GM19023 (cell line): ENCODE data around the gene SLC46A1.
A peak's percentile ranks its signal among the peaks of the same experiment; 100 is the strongest.
"Not testable (repeated sequence)": the region's sequence is repeated elsewhere in the genome, so short reads cannot be mapped to it uniquely, and the experiment has no call there.

ENCODE experiments used
- ATAC-seq: cut with Tn5 transposase; IDR thresholded peaks from one replicate; pipeline ENCODE4 v1.9.1; 2021; ENCODE audit warnings: mild to moderate bottlenecking, moderate library complexity; ENCODE audit not compliant: unreplicated experiment

SLC46A1 gene

DNA sequence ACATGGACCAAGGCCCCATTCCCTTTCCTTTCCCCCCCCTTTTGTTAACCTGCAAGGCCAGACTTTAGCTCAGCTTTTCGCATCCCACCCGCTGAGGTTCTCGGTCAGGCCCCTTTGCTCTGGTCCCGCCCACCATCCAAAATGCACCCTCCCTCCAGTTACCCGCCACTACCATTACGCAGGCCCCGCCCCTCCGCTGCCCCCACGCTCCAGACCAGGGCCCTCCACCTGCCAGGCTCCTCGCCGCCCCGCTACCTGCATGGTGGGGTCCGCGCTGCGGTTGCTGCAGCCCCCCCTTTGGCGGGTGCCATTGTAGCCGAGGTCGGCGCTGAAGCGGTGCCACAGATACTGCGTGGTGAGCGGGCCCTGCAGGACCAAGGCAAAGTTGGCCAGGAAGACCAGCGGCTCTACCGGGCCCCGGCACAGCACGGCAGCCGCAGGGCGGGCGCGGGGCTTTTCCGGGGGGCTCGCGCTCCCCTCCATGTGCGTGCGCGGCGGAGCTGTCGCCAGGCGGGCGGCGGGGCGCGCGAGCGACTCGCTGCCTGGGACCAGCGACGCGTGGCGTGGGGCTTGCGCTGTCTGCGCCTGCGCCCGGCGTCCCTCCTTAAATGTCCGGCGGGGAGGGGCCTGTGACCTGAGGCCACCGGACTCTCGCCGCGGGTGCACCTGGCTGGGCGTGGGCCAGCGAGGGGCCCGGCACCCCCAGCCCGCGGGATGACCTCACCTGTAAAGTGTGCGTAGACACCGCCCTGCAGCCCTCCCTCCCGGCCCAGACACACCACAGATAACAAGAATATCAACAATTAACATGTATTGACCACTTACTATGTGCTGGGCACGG lies at the start of gene SLC46A1:
SLC46A1 (minus strand) TSS at position 581 of the 841 bp plus-strand sequence; CDS start at position 483, 98 bp downstream.
- ATAC-seq: peak; percentile 76

DNA sequence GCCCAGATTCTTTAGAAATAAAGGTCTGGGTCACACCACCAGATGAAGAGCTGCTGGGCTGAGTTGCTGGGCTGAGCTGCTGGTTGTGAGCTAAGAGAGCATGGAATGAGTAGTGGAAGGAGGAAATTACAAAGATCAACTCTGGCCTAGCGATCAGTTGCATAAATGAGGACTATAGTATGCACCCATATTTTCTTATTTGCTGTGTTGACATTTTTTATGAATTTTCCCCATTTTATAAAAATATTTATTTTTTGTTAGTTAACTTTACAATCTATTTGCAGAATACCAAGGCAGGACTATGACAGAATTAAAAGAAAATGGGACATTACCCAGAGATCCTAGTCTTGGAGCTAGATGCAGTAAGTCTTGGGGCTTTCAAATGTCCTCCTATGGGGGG lies 43.8 kb upstream of the SLC46A1 start:
- ATAC-seq: no peak

DNA sequence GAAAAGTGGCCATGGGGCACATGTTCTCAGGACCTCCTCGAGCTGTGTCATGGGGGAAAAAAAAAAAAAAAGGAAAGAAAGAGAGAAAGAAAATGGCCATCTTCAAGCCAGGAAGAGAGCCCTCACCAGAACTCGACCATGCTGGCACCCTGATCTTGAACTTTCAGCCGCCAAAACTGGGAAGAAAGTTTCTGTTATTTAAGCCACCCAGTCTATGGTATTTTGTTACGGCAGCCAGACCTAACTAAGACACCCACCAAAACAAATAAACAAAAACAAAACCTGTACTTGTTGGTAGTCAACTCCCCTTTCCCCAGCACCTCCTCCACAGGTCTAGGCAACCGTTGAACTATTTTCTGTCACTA lies 41.4 kb upstream of the SLC46A1 start:
- no peak for ATAC-seq

DNA sequence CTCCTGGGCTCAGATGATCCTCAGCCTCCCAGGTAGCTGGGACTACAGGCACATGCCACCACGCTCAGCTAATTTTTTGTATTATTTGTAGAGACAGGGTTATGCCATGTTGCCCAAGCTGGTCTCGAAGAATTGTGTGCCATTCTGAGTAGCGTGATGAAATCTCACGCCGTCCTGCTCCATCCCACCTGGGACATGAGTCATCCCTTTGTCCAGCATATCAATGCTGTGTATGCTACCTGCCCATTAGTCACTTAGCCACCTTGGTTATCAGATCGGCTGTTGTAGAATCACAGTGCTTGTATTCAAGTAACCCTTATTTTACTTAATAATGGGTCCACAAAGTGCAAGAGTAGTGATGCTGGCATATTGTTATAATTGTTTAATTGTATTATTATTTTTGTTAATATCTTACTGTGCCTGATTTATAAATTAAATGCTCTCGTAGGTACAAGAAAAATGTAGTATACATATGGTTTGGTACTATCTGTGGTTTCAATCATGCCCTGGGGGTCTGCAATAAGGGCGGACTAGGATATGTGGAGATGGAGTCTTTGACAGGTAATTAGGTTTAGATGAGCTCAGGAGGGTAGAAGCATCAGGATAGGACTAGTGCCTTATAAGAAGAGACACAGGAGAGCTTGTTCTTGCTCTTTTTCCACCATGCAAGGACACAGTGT lies 40.8 kb upstream of the SLC46A1 start:
- no peak for ATAC-seq

DNA sequence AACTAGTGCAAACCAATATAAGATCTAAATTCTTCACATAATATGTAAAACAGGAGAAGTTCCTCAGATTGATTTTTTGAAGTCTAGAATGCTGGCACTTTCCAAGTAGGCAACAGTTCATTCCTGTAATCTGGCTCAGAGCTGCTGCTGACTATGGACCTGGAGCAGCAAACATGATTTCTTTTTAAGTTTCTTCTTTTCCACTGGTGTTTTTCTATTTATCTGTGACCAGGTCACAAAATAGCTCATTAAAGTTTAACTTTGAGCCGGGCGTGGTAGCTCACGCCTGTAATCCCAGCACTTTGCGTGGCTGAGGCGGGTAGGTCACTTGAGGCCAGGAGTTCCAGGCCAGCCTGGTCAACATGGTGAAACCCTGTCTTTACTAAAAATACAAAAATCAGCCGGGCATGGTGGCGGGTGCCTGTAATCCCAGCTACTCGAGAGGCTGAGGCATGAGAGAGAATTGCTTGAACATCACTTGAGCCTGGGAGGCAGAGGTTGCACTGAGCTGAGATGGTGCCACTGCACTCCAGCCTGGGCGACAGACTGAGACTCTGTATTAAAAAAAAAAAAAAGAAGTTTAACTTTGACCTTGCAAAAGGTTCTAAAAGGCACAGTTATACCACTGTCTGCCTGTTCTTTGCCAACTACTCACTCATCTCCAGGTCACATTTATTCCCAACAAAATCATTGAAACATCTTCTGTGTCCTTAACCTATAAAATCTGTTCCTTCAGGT lies 38.1 kb upstream of the SLC46A1 start:
- ATAC-seq: no peak

DNA sequence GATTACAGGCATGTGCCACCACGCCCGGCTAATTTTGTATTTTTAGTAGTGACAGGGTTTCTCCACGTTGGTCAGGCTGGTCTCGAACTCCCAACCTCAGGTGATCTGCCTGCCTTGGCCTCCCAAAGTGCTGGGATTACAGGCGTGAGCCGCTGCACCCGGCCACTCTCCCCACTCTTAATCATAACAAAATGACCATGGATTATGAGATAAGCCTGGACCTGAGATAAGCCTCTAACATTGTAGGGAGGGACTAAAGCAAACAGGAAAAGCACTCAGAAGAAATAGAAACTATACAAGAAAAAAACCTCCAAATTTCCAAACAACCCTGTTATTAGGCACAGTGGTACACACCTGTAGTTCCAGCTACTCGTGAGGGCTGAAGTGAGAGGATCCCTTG lies 28.3 kb upstream of the SLC46A1 start:
- not testable (repeated sequence) for ATAC-seq

DNA sequence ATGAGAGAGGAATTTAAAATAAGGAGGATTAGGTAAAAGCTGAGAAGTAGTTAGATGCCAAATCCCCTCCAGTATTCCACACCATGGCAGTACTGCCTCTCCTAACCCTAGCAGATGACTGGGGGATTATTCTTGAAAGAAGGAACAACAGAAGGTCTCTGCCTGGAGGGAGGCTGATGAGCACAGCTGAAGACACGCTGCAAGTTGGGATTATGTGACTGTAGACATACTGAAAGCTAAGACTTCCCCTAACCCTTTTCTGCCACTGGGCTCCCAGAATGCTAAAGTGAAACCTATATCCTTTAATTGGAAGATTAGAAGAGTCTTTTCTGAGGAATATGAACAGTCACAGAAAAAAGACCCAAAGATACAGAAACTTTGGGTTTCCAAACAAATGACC lies 27.7 kb upstream of the SLC46A1 start:
- no peak for ATAC-seq

DNA sequence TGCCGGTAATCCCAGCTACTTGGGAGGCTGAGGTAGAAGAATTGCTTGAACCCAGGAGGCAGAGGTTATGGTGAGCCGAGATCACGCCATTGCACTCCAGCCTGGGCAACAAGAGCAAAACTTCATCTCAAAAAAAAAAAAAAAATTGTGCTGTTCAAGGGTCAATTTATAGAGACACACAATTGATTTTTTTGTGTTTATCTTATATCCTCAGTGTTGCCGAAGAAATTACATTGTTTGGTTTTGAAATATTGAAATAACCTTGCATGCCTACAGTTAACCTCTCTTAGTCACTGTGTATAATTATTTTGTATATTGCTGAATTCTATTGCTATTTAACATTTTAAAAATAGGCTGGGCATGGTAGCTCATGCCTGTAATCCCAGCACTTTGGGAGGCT lies 22.0 kb upstream of the SLC46A1 start:
- not testable (repeated sequence) for ATAC-seq

DNA sequence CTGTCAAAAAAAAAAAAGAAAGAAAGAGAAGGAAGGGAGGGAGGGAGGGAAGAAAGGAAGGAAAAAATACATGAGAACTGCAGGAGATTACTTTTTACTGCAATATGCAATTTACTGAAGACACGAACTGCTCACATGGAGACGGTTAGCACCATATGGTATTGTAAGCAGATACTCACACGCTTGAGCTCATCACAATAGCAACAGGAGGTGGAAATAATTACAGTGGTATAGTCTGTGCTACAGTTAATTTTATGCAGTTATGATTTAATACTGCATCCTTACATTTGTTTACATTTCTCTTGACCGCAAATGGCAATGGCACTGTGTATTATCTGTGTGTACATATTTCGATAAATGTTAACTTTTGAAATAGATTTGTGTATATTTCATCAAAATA lies 21.4 kb upstream of the SLC46A1 start:
- ATAC-seq: no peak

DNA sequence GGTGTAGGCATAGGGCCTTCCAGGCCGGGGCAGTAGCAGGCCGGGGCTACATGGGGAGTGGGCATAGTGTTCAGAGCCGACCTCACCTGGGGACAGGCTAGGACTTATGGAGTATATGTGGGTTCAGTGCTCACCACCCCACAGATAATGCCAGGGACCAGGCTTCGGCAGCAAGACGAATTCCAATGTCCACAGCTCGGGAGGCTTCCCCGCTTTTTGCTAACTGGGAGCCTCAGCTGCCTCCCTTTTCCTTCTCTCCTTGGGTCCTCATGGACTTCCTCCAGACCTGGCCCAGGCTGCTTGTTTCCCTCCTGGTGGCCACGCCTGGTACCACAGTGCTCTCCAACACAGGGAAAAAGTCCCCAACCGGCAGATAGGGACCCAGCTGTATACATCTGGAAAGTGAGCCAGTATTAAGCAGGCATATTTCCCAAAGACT lies 20.1 kb upstream of the SLC46A1 start:
- no peak for ATAC-seq

DNA sequence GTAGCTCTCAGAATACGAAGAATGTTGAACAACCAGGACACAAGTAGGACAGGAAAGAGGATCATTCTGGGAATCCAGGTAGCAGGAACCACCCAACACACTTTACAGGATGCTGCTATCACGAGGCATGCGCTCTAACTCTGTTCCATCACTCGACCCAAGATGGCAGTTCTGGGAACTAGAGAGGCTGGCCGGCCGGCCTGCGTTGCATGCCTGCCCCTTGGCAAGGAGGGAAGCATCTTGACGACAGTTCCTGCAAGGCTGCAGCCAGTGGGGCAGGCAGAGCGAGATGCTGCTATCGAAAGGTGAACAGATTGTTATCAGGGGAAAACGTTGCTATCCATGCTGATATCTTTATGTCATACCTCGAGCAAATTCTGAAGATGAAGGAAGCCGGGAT lies 19.2 kb upstream of the SLC46A1 start:
- ATAC-seq: no peak

DNA sequence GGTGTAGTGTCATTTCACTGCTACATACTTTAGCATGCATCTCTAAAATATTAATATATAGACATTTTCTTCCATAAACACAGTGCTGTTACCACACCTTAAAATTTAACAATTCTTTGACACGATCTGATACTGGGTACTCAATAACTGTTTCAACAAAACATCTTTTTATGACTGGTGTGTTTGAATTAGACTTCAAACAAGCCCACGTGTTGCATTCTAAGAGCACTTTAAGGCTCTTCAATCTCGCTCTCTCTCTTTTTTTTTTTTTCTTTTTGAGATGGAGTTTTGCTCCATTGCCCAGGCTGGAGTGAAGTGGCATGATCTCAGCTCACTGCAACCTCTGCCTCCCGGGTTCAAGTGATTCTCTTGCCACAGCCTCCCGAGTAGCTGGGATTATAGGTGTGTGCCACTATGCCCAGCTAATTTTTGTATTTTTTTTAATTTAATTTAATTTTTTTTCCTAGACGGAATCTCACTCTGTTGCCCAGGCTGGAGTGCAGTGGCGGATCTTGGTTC lies 15.8 kb upstream of the SLC46A1 start:
- ATAC-seq: no peak

DNA sequence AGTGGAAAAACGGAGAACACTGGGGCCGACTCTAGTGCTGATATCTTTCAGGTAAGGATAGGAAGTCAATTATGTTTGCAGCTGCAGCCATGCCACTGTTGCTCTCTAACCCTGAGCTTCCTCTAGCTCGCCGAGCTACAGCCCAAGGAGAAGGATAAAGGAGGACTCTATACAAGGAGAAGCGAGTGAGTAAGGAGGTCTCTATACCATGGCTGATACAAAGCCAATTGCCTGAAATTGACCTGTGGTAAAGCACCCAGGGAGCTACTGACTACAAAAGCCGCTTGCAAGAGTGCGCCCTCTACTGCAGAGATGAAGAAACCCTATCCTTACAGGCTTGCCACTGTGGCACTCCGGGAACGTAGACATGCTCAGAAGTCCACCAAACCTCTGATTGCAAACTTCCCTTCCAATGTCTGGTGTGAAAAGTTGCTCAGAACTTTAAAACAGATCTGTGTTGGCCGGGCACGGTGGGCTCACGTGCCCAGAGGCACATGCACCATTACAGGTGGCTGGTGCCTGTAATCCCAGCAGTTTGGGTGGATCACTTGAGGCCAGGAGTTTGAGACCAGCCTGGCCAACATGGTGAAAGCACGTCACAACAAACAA lies 10.8 kb upstream of the SLC46A1 start:
- no peak for ATAC-seq

DNA sequence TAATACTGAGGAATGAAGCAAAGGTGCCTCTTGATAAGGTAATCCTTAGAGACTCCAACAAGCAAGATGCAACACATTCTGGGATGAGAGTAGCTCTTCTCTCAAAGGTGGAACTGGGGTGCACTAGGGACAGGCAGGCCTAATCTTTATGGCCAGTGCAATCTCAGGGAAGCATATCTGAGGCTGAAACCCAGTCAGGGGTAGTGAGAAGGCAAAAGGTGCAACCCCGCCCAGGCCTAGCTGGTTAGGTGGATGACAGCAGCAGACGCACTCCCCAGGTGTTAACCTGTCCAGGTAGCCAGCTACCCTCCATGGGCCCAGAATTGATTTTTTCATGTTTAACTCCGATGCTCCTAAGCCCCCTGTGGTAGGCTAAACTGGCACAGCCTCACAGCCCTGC lies 9.9 kb upstream of the SLC46A1 start:
- no peak for ATAC-seq

DNA sequence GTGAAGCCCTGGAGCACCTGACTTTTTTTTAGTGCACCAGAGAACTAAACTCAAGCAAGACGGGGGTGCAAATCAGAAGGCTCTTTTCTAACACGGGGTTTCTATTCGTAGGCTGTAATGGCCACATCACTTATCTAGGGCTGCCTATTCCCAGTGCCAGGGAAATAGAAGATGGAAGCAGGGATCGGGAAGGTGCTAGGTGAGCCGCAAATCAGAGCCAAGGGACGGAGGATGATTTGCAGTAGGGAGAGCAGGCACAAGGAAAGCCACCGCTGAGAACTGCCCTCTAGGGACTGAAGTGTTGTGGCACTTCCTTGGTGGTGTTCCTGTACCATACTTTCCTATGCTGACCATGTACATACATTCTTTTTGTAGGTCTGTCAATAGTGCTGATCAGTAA lies 7.8 kb upstream of the SLC46A1 start:
- no peak for ATAC-seq

DNA sequence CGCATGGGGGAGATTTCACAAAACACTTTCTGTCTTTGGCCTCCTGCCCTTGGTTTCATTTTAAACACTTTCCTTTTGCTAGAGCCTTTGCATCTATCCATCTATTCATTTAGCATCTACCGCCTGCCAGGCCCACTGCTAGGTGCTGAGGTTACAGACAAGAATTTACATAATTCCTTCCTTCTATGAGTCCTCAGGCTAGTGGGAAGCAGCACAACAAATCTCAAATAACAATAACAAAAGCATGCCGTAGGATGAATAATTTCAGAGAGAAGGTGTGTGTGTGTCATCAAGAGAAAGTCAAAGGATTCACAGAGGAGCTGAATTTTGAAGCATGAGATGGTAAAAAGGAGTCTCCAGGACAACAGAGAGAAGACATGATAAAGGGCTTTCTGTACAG lies 6.1 kb upstream of the SLC46A1 start:
- ATAC-seq: no peak

DNA sequence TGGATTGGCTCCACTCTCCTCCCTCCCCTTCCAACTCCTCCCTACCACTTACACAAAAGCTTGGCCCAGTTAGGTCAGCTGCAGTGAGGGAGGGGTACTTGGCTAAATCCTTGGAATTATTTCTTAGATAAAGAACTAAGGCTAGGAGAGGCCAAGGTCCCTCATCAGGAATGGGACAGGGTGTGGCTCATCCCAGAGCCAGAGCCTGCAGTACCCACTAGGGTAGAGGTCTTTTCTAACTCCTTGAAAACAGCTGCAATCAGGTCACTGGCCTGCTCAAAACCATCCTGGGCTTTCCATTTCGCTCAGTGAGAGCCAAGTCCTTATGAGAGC lies 1.9 kb upstream of the SLC46A1 start:
- ATAC-seq: no peak

DNA sequence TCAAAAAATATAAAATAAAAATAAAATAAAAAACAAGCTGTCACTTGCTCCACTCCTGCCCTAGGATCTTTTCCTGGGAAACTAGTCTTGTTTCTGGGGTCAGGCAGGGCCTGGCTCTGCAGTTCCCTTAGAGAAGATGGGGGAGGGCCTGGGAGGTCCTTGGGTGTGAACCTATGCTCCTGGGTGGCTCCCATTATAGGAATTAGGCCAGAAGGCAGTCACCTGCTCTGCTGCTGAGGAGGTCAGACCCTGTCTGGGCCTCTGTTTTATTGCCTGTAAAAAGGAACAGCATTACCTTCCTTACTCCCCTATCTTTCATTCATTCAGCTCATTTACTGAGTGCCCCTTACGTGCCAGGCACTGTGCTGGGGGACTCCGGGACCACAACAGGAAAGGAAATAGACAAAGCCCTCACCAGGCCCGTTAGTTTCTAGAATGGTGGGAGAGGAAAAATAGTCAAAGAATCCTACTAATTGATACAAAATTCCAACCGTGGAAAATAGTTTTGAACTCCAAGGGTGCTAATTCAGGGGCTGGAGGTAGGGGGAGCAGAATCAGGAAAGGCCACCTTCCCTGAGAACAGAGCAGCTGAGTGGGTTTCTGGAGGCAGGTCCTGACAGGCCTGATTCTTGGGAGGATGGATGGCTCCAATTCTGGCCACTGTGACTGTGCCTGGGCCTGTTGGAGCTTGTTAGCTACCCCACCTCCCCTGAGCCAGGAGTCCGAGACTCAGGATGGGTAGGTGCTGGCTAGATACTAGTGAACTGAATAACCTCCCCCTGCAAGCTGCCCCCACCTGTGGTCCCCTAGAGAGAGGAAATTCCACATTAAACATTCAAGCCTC lies 1.3 kb upstream of the SLC46A1 start:
- no peak for ATAC-seq

DNA sequence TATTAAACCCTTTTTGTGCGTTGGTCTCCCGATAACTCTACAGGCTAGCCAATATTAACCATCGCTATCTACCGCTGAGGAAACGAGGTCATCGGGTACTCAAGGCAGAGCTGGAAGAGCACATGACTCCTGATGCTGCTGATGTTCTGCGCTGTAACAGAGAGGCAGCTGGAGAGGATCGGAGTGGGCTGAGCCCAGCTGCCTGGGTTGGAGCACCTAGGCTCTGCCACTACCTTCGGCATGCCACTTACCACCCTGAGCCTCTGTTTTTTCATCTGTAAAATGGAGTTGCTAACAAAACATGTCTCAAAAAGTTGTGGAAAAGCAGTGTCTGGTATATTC lies 432 bp upstream of the SLC46A1 start:
- ATAC-seq: no peak

DNA sequence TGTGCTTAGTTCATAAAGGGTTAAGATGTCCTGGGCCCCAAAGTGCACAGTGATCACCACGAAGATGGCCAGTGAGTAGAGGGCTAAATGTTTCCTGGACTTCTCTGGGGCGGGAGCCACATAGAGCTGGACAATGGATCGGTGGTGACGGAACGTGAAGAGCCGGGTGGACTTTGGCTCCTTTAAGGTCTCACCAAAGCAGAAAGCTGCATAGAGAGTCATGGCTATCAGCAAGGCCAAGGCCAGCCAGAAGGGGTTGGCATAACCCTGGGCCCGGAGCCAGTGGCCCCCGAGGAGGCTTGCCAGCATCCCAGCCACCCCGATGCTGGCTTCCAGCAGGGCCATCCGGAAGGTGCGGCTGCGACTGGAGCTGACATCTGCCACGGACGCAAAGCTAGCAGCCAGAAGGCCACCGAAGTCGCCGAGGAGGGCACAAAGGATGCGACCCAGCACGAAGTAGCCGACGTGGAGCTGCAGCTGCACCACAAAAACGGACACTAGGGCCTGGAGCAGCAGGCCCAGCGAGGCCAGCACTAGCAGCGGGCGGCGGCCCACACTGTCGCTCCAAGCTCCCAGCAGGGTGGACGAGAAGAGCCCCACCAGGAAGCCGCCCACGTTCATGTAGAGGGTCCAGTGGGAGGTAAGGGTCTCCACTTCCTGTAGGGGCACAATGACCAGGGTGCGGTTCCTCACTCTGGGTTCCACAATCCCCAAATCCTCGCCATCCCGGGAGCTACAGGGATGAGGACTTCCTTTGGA lies 1.0 kb downstream of the SLC46A1 start:
- ATAC-seq: no peak
